ENCODE measurements around the gene GRID1. TPM values are rescaled to one million over a fixed set of nuclear protein-coding genes. Genes with fewer than 3 reads are reported as not detected.
"Not testable (repeated sequence)": the region's sequence is repeated elsewhere in the genome, so short reads cannot be mapped to it uniquely, and the experiment has no call there.

The GRID1 gene
- total and polyA plus RNA-seq, 10 of the 15 experiments (the other 5 are each of a cell fraction or from before 2014, with no cell fraction given), result 0.04 to 0.62 (median 0.08) TPM; not detected in 5

- H3K36me3 ChIP-seq (ENCODE audit: control insufficient read depth in 2 of 2, insufficient read depth in 2 of 2, low read length in 1 of 2); RAD21 ChIA-PET (ENCODE audit: unreplicated experiment); H2AFZ ChIP-seq (ENCODE audit: control insufficient read depth, low read depth, low read length); in situ Hi-C loops (cut with MboI); H3K9me3 ChIP-seq (replicated peaks; ENCODE audit: control insufficient read depth, insufficient read depth, low read length); H3K79me2 ChIP-seq (ENCODE audit: control insufficient read depth, insufficient read depth, low read length); BruUV-seq (replicated peaks); H3K27me3 ChIP-seq (replicated peaks in 1 of 2; ENCODE audit: control insufficient read depth in 2 of 2, insufficient read depth in 2 of 2, low read length in 1 of 2); H3K4me3 ChIP-seq; H3K4me1 ChIP-seq (ENCODE audit: control insufficient read depth, insufficient read depth, low read length); DNase-seq (ENCODE audit: low read depth, low spot score); H3K9ac ChIP-seq (ENCODE audit: control insufficient read depth, insufficient read depth, low read length); ATAC-seq; POLR2A ChIA-PET; H4K20me1 ChIP-seq (ENCODE audit: control insufficient read depth, insufficient read depth); H3K4me2 ChIP-seq (ENCODE audit: control insufficient read depth, insufficient read depth); CTCF ChIA-PET; SMC1A ChIA-PET (ENCODE audit: uncharacterized antibody, unreplicated experiment); FAIRE-seq; intact Hi-C loops (cut with micrococcal nuclease; ENCODE audit: unreplicated experiment); H3K27ac ChIP-seq (ENCODE audit: control insufficient read depth, insufficient read depth): not testable (repeated sequence)
- WGBS (ENCODE audit: insufficient coverage, insufficient replicate concordance, low lambda C conversion rate, missing lambda C conversion rate), result 56% methylated on average over 10 of the region's 10 CpGs
These were observed 191.1 kb downstream of the GRID1 start for GRCh38 chr10:86175476-86175875.

- POLR2A ChIA-PET, result no interaction called here
- Histone ChIP-seq H3K79me2 (ENCODE audit: control insufficient read depth, insufficient read depth, low read length) (no peaks in the 10 kb centered on the region), H3K36me3 (ENCODE audit: control insufficient read depth in 2 of 2, insufficient read depth in 2 of 2, low read length in 1 of 2) (no peaks in the 10 kb centered on the region), H3K27ac (ENCODE audit: control insufficient read depth, insufficient read depth) (no peak overlapping the region), H3K9ac (ENCODE audit: control insufficient read depth, insufficient read depth, low read length) (no peak overlapping the region), H3K4me1 (ENCODE audit: control insufficient read depth, insufficient read depth, low read length) (peaks cover 8% of the 10 kb centered on the region), H2AFZ (ENCODE audit: control insufficient read depth, low read depth, low read length) (no peak overlapping the region), H3K9me3 (replicated peaks; ENCODE audit: control insufficient read depth, insufficient read depth, low read length) (no peaks in the 10 kb centered on the region), H3K4me3 (no peak overlapping the region), H4K20me1 (ENCODE audit: control insufficient read depth, insufficient read depth) (no peaks in the 10 kb centered on the region; the same call in 1 of the 2 replicates), H3K27me3 (replicated peaks in 1 of 2; ENCODE audit: control insufficient read depth in 2 of 2, insufficient read depth in 2 of 2, low read length in 1 of 2) (no peaks in the 10 kb centered on the region; a peak in 3 of 4 replicates), H3K4me2 (ENCODE audit: control insufficient read depth, insufficient read depth) (no peak overlapping the region)
- no TSS peak for BruUV-seq (replicated peaks)
- intact Hi-C loops (cut with micrococcal nuclease; ENCODE audit: unreplicated experiment), result no loop called here
- SMC1A ChIA-PET (ENCODE audit: uncharacterized antibody, unreplicated experiment), result no interaction called here
- DNase-seq (ENCODE audit: low read depth, low spot score), result no peak
- in situ Hi-C loops (cut with MboI), result no loop called here
- WGBS (ENCODE audit: insufficient coverage, insufficient replicate concordance, low lambda C conversion rate, missing lambda C conversion rate), result 46% methylated on average over 3 of the region's 3 CpGs
- no peak for ATAC-seq
- FAIRE-seq, result no peak
- RAD21 ChIA-PET (ENCODE audit: unreplicated experiment), result no interaction called here
- CTCF ChIA-PET, result no interaction called here
- TF ChIP-seq CREM (IDR thresholded peaks at IDR 0.05; ENCODE audit: low read depth) (no peak), RCOR1 (conservative IDR thresholded peaks at IDR 0.05; ENCODE audit: low read depth, low read length) (no peak), SMAD1 (IDR thresholded peaks at IDR 0.05; ENCODE audit: low read depth, partially characterized antibody) (no peak), REST (IDR thresholded peaks at IDR 0.05; ENCODE audit: low read depth, low read length) (no peak), YBX1 (IDR thresholded peaks at IDR 0.05) (no peak), POLR2A (IDR thresholded peaks at IDR 0.05; ENCODE audit: low read depth, low read length) (no peak), PKNOX1 (IDR thresholded peaks at IDR 0.05) (no peak), ZBTB4 (CRISPR knock-in tag; IDR thresholded peaks at IDR 0.05) (no peak), FOXK2 (IDR thresholded peaks at IDR 0.05) (no peak)
These were observed 194.3 kb downstream of the GRID1 start for GRCh38 chr10:86172301-86172700.
